K562 (cell line): ENCODE data around the gene ENTREP3. TPM values are rescaled to one million over a fixed set of nuclear protein-coding genes. Genes with fewer than 3 reads are reported as not detected.

Source experiments
- ATAC-seq: fragments of 200-7000 bp; cut with Tn5 transposase; 3 replicates; pipeline ENCODE4 v1.9.1; 2020; ENCODE audit warnings: moderate library complexity
- BruUV-seq: library from RNA; stranded (reverse); fragments of 400-500 nt; replicated peaks from 2 replicates; lab custom pipeline; 2021; lab: Mats Ljungman, UMichigan
- CTCF ChIA-PET: fragments of 300-600 bp; formaldehyde crosslinking; extraction: SDS; loops from one replicate; lab custom pipeline; 2021; ENCODE audit warnings: low intra/inter-chr PET ratio; lab: Yijun Ruan, JAX
- POLR2A ChIA-PET: fragments of 300-600, 350-650 bp; sonication (Branson Sonifier 250); formaldehyde crosslinking; extraction: SDS; loops from one replicate; lab custom pipeline; 2021; ENCODE audit warnings: antibody characterized with exemption, inconsistent platforms; lab: Yijun Ruan, JAX
- DNase-seq, 4 experiments: peaks; one replicate each; pipeline versions ENCODE4 v3.0.0 to v3.0.0-alpha.2; 2011 to 2018; ENCODE audit warnings: low spot score in 3 of 4, mixed read lengths in 3 of 4; ENCODE audit errors: extremely low read depth in 1 of 4
- FAIRE-seq: peaks from 2 replicates; lab custom pipeline; 2011; peaks lifted over from hg19 to GRCh38; lab: Jason Lieb, UNC
- H2AFZ ChIP-seq: 2 replicates; pipeline ENCODE4 v1.6.0; 2011; ENCODE audit warnings: low read depth, low read length, control low read depth, inconsistent platforms
- H3K27ac ChIP-seq: fragments of 200-600 bp; 3 replicates; pipeline ENCODE4 v1.8.0; 2011; ENCODE audit warnings: low read depth, mild to moderate bottlenecking, control low read depth, inconsistent platforms, low read length, moderate library complexity, mixed read lengths; ENCODE audit errors: extremely low read depth
- H3K27me3 ChIP-seq, 2 experiments: fragments of 300-600 bp in 1 of 2; 2 replicates in 1 of 2; 3 replicates in 1 of 2; pipeline versions ENCODE4 v1.6.0 to v1.8.0; 2011; ENCODE audit warnings: inconsistent platforms in 2 of 2, low read length in 2 of 2, mild to moderate bottlenecking in 1 of 2, mixed read lengths in 1 of 2, moderate library complexity in 1 of 2; ENCODE audit not compliant: control insufficient read depth in 2 of 2, insufficient read depth in 2 of 2
- H3K36me3 ChIP-seq: fragments of 300-600 bp; 3 replicates; pipeline ENCODE4 v1.8.0; 2011; ENCODE audit warnings: mild to moderate bottlenecking, low read length, inconsistent platforms; ENCODE audit not compliant: control insufficient read depth, insufficient read depth
- H3K4me1 ChIP-seq, 2 experiments: fragments of 200-600 bp in 1 of 2; replicated peaks in 1 of 2; 2 replicates in 1 of 2; 3 replicates in 1 of 2; pipeline versions ENCODE4 v1.5.1 to v1.8.0; 2011; ENCODE audit warnings: inconsistent platforms in 2 of 2, low read length in 2 of 2, mild to moderate bottlenecking in 1 of 2, mixed read lengths in 1 of 2, moderate library complexity in 1 of 2; ENCODE audit not compliant: control insufficient read depth in 2 of 2, insufficient read depth in 2 of 2
- H3K4me2 ChIP-seq: 2 replicates; pipeline ENCODE4 v1.6.1; 2011; ENCODE audit warnings: low read length, control low read depth, inconsistent platforms, mixed read lengths; ENCODE audit not compliant: insufficient read depth
- H3K4me3 ChIP-seq: fragments of 200-600 bp; sonication (generic), shearing (Covaris generic); 2 replicates; pipeline ENCODE4 v1.5.1; 2016; ENCODE audit warnings: control low read depth, inconsistent platforms
- H3K79me2 ChIP-seq: fragments of 200-600 bp; 3 replicates; pipeline ENCODE4 v1.8.0; 2011; ENCODE audit warnings: low read length, inconsistent platforms; ENCODE audit not compliant: control insufficient read depth, insufficient read depth
- H3K9ac ChIP-seq, 2 experiments: 2 replicates each; pipeline versions ENCODE4 v1.6.0 to v1.6.1; 2011; ENCODE audit warnings: low read depth in 2 of 2, low read length in 2 of 2, control low read depth in 1 of 2, inconsistent platforms in 1 of 2, mild to moderate bottlenecking in 1 of 2, mixed read lengths in 1 of 2; ENCODE audit not compliant: insufficient read depth in 1 of 2
- H3K9me1 ChIP-seq: one replicate; pipeline ENCODE4 v1.6.0; 2011; ENCODE audit warnings: inconsistent platforms, mild to moderate bottlenecking, low read length, moderate library complexity; ENCODE audit not compliant: control insufficient read depth, insufficient read depth
- H3K9me3 ChIP-seq: replicated peaks from 2 replicates; pipeline ENCODE4 v1.5.1; 2011; ENCODE audit warnings: low read depth, low read length, inconsistent platforms; ENCODE audit not compliant: control insufficient read depth, insufficient read depth
- H4K20me1 ChIP-seq: replicated peaks from 2 replicates; pipeline ENCODE4 v1.6.1; 2011; ENCODE audit warnings: low read length, inconsistent platforms, mixed read lengths; ENCODE audit not compliant: control insufficient read depth, insufficient read depth
- FOXK1 ChIP-seq: sonication (generic); formaldehyde crosslinking; IDR thresholded peaks from 2 replicates; pipeline ENCODE4 v1.8.0; 2022; ENCODE audit warnings: missing genetic modification reagents, mild to moderate bottlenecking, borderline replicate concordance
- KAT2B ChIP-seq: IDR thresholded peaks from one replicate; pipeline ENCODE4 v1.6.1; 2012; ENCODE audit warnings: low read depth, mild to moderate bottlenecking, control low read depth, inconsistent platforms, low read length, moderate library complexity
- SIN3A ChIP-seq, 2 experiments: fragments of 150-350 bp in 1 of 2; IDR thresholded peaks; 2 replicates each; pipeline ENCODE4 v1.6.1; 2011 to 2016; ENCODE audit warnings: borderline replicate concordance in 2 of 2, low read depth in 2 of 2, low read length in 2 of 2, mild to moderate bottlenecking in 2 of 2, moderate library complexity in 2 of 2; ENCODE audit not compliant: control insufficient read depth in 1 of 2
- SMARCA5 ChIP-seq: fragments of 450-650 bp; IDR thresholded peaks from 2 replicates; pipeline ENCODE4 v1.6.1; 2016
- ZNF316 ChIP-seq: fragments of 450-650 bp; IDR thresholded peaks from 2 replicates; pipeline ENCODE4 v1.6.1; 2016
- whole genome bisulfite sequencing: fragments of 100-300 bp; shearing (Covaris generic); methylation state at CpG from one replicate; pipeline ENCODE4 v1.1.6; 2016; ENCODE audit warnings: low coverage, mixed read lengths; ENCODE audit not compliant: insufficient coverage; ENCODE audit errors: missing lambda C conversion rate; 5-methylcytosine and 5-hydroxymethylcytosine counted together
- in situ Hi-C: fragments of 300-500 bp; cut with MboI; formaldehyde crosslinking; loops from 4 replicates; pipeline ENCODE4 v1.15.0; 2018; ENCODE audit warnings: inconsistent platforms, mixed read lengths
- intact Hi-C: fragments of 100-400 bp; cut with micrococcal nuclease; formaldehyde crosslinking; loops from 2 replicates; pipeline ENCODE4 v1.14.2; 2022
- polyA plus RNA-seq, 8 experiments: library from polyadenylated mRNA; depleted of rRNA in 4 of 8; stranded (reverse) in 5 of 8; unstranded in 3 of 8; fragments of >200 nt; fragmentation: Nextera tagmentation in 2 of 8; fragmentation: Illumina TruSeq in 1 of 8; extraction: Ambion mirVana in 2 of 8; extraction: Trizol in 1 of 8; gene quantifications; 2 replicates each; pipeline versions ENCODE4 v1.2.1 to v1.2.3, GENCODE V29; 2011 to 2014; ENCODE audit warnings: inconsistent platforms in 1 of 8, missing spikeins in 1 of 8
- total RNA-seq, 7 experiments: library from RNA; depleted of rRNA in 6 of 7; stranded (reverse); fragments of >200 nt in 6 of 7; fragmentation: Illumina TruSeq in 2 of 7; extraction: Trizol in 2 of 7; gene quantifications; 2 replicates each; pipeline versions ENCODE4 v1.2.1 to v1.2.3, GENCODE V29; 2011 to 2021; ENCODE audit warnings: low replicate concordance in 1 of 7
- TF ChIP-seq, protein P1 (sequence below), 2 experiments: fragments of 450-650 bp; formaldehyde crosslinking in 1 of 2; IDR thresholded peaks; 2 replicates each; pipeline versions ENCODE4 v1.4.0 to v1.6.1; 2014 to 2020; ENCODE audit warnings: mild to moderate bottlenecking in 2 of 2, borderline replicate concordance in 1 of 2, low read depth in 1 of 2

The ENTREP3 gene
- total and polyA plus RNA-seq, 9 of the 15 experiments (the other 6 are each of a cell fraction or from before 2014, with no cell fraction given) = 1.9 to 41.8 (median 5.9) TPM

DNA sequence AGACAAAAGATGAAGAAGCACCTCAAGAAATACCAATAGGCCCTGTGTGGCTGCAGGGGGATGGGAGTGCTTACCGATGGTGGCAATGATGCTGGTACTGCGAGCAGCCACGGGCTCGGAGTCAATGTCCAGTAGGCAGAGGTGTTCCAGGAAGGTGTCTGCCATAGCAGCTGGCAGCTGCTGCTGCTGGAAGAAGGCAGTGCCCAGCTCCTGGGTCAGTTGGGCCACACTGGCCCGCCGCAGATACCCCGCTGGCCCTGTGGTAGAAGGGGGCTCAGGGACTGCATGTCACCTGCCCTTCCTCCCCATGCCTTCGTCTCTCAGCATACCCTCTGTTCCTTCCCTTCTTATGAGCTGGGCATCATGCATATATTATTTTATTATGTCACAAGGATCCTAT is 44.7 kb upstream of the ENTREP3 start:
- in situ Hi-C loops = loop anchor here (25.0 kb wide), 1 partner anchor 1437 kb away; the partner anchor contains the start of genes ISG20L2, METTL25B and MRPL24
- no peak for DNase-seq
- Histone ChIP-seq H3K36me3 (peaks cover 18% of the 10 kb centered on the region), H3K4me1 (peaks cover 16 to 36% of the 10 kb centered on the region in 2 experiments; a peak in 4 of 5 replicates), H3K9me3 (no peaks in the 10 kb centered on the region), H3K27ac (peak overlapping the region; percentile 78; the same call in 1 of the 3 replicates)
- no TSS peak for BruUV-seq
- CTCF ChIA-PET = no interaction called here
- TF ChIP-seq ZNF316 (no peak), SIN3A (IDR thresholded peaks at IDR 0.05; ENCODE audit: borderline replicate concordance in 2 of 2, control insufficient read depth in 1 of 2, low read depth in 2 of 2, low read length in 2 of 2) (0 out of 4 replicates have a peak, but pooled peaks of 1 of the 2 experiments have one; percentile 6)
- TF ChIP-seq, all 486 proteins: peak for 1
- POLR2A ChIA-PET = interaction anchor here (1.1 to 1.3 kb wide), 2 partner anchors 8 to 14 kb away, joined by 4 read pairs; partner anchors contain the start of gene FDPS
- no peak for ATAC-seq
- WGBS = 85% methylated on average over 7 of the region's 8 CpGs
- no peaks in the 10 kb centered on the region for H3K9me1 ChIP-seq
- no peaks in the 10 kb centered on the region for H3K27me3 ChIP-seq
- H2AFZ ChIP-seq = no peak overlapping the region
- no peaks in the 10 kb centered on the region for H4K20me1 ChIP-seq
- peak overlapping the region; percentile 92 for H3K4me2 ChIP-seq
- FAIRE-seq = no peak
- peak overlapping the region; percentile 43; the same call in 1 of the 2 replicates for H3K4me3 ChIP-seq
- intact Hi-C loops = loop anchor here (2.0 kb wide), 1 partner anchor 23 kb away; the partner anchor contains the start of gene HCN3
- H3K9ac ChIP-seq = peak overlapping the region; percentile 80 to 94
- peaks cover 39% of the 10 kb centered on the region for H3K79me2 ChIP-seq

DNA sequence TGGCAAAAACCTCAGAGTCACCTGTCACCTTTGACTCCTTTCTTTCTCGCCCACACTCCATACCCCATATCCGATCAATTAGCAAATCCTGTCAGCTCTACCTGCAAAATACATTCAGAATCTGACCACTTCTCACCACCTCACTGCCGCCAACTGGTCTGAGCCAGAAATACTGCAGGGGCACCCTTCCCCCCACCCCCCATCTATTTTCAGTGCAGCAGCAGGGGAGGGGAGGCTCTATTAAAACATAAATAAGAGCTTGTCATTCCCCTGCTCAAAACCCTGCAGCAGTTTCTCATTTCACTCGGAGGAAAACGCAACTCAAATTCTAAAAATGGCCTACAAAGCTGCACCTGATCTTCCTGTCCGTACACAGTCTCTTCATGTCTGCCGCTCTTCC is 42.1 kb upstream of the ENTREP3 start:
- WGBS = 59% methylated on average over 7 of the region's 7 CpGs
- ATAC-seq = no peak
- Histone ChIP-seq H2AFZ (no peak overlapping the region), H3K79me2 (peaks cover 39% of the 10 kb centered on the region), H3K9me1 (no peaks in the 10 kb centered on the region), H3K4me1 (peaks cover 15 to 44% of the 10 kb centered on the region in 2 experiments; a peak in 4 of 5 replicates), H3K9ac (peak overlapping the region in 1 of 2 experiments; percentile 67; a peak in 1 of 4 replicates), H3K4me2 (0 out of 2 replicates have a peak overlapping the region, but pooled peaks have one; percentile 31), H3K36me3 (peaks cover 41% of the 10 kb centered on the region), H3K27ac (no peak overlapping the region), H3K4me3 (no peak overlapping the region), H4K20me1 (no peaks in the 10 kb centered on the region), H3K9me3 (no peaks in the 10 kb centered on the region), H3K27me3 (no peaks in the 10 kb centered on the region)
- peak; percentile 26 for FAIRE-seq
- POLR2A ChIA-PET = interaction anchor here (1.8 kb wide), 1 partner anchor 11 kb away, joined by 8 read pairs; the partner anchor contains the start of gene FDPS
- BruUV-seq = no TSS peak
- CTCF ChIA-PET = interaction anchor here (0.6 kb wide), 1 partner anchor 352 kb away, joined by 4 read pairs; no protein-coding TSS in a partner anchor
- DNase-seq = no peak
- intact Hi-C loops (no loop called here), in situ Hi-C loops (no loop called here)
- TF ChIP-seq KAT2B = no peak
- no peak for TF ChIP-seq SMARCA5
- no peak for TF ChIP-seq FOXK1
- TF ChIP-seq, protein P1, sequence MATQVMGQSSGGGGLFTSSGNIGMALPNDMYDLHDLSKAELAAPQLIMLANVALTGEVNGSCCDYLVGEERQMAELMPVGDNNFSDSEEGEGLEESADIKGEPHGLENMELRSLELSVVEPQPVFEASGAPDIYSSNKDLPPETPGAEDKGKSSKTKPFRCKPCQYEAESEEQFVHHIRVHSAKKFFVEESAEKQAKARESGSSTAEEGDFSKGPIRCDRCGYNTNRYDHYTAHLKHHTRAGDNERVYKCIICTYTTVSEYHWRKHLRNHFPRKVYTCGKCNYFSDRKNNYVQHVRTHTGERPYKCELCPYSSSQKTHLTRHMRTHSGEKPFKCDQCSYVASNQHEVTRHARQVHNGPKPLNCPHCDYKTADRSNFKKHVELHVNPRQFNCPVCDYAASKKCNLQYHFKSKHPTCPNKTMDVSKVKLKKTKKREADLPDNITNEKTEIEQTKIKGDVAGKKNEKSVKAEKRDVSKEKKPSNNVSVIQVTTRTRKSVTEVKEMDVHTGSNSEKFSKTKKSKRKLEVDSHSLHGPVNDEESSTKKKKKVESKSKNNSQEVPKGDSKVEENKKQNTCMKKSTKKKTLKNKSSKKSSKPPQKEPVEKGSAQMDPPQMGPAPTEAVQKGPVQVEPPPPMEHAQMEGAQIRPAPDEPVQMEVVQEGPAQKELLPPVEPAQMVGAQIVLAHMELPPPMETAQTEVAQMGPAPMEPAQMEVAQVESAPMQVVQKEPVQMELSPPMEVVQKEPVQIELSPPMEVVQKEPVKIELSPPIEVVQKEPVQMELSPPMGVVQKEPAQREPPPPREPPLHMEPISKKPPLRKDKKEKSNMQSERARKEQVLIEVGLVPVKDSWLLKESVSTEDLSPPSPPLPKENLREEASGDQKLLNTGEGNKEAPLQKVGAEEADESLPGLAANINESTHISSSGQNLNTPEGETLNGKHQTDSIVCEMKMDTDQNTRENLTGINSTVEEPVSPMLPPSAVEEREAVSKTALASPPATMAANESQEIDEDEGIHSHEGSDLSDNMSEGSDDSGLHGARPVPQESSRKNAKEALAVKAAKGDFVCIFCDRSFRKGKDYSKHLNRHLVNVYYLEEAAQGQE (IDR thresholded peaks at IDR 0.05; ENCODE audit: borderline replicate concordance) = peak; percentile 63
- TF ChIP-seq, protein P1 (CRISPR knock-in tag; IDR thresholded peaks at IDR 0.05; ENCODE audit: low read depth) = no peak
